ENCODE data around the gene CLSTN2.

GRCh38 chr3:140206196-140207040, 271.4 kb downstream of the CLSTN2 start:
- no peak for TF ChIP-seq CTCF (IDR thresholded peaks at IDR 0.05)
- no peak for TF ChIP-seq POLR2A (IDR thresholded peaks at IDR 0.05)
